NCI-H510A treated with DMSO at 0.1 percent for 48 hours (cell line): ENCODE results near the gene DPYSL3.

Source experiments
- DNase-seq: peaks from one replicate; lab custom pipeline; 2025; lab: John Stamatoyannopoulos, UW

DPYSL3 gene

DNA sequence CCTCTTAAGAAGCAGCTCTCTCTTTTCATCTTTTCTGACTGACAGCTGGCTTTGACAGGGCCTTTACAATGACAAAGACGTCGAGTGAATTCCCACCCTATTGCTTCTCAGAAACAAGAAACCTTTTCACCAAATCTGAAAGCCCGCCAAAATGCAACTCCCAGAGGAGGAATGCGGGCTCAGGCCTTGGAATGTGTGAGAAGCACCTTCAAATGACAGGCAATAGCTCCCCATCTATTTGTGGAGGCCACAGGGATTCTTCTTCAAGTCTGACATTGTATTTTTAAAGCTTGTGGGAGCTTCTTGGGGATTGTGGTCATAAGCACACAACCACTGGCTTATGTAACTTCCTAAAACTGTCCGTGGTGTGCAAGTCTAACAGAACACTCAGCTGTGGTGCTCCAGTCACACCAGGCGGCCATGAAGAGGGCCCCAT lies 72.7 kb downstream of the DPYSL3 start:
- DNase-seq = no peak

DNA sequence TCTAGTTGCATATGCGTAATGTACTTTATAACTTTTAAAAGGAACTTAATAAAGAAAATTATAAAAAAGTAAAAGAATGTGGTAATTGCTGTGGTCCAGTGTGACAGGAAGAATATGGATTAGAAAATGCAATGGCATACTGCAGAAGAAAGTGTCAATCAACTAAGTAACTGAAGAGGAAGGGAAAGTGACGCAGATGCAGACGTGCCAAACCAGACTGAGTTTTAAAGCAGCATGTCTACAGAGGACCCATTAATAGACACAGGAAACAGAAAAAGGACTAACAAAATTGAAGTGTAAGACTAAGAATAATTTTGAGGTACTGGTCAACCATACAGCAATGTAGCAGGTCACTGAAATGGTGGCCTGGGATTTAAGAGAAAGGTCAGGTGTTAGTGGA lies 73.3 kb downstream of the DPYSL3 start:
- no peak for DNase-seq

DNA sequence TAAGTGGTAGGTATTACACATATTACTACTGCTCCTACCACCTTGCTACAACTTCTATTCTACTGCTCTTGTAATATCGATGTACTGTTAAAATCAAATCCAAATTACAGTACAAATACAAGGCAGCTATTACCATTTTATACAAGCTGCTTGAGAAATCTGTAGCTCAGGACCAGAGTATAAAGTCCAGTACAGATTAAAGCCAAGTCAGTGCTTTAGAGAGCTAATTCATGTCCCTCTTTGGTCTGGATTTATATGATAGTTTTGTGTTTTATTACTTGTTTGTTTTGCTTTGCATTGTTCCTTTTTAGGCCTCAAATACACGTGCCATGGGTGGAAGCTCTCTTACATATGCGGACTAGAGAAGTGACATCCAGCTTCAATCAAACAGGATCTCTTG lies 75.8 kb downstream of the DPYSL3 start:
- DNase-seq = no peak

DNA sequence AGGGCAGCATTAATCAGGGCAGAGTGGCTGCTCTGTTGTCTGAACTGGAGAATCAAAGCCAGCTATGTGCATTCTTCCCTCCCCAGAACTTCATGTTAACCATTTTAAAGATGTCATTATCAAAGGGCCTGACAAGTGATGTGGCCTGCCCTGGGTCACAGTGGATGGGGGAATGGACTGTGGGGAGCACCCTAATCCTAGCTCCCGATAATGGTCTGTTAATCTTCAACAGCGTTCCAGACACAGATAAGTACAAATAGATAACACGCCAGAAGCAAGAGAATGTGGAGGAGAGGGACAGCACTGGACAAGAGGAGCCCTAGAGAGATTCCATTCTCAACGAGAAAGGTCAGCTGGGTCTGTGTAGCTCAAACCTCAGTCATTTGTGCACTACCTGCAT lies 77.5 kb downstream of the DPYSL3 start:
- DNase-seq = no peak

DNA sequence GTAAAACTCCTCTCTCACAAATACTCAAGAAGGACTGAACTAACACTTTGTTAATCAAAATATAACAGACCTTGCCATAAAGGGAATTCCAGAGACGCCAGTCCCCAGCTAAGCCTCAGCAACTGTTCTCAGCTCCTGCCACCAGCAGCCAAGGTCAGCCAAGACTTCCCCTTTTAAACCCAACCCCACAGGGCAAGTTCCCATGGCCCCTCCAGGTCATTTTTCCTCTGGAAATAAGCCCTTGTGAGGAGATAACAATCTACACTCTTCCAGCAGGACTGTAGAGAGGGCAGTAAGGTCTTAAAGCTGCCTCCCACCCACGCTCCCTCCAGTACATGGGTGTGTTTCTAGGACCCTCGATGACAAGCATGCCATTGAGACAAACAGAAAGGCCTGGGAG lies 78.3 kb downstream of the DPYSL3 start:
- no peak for DNase-seq

DNA sequence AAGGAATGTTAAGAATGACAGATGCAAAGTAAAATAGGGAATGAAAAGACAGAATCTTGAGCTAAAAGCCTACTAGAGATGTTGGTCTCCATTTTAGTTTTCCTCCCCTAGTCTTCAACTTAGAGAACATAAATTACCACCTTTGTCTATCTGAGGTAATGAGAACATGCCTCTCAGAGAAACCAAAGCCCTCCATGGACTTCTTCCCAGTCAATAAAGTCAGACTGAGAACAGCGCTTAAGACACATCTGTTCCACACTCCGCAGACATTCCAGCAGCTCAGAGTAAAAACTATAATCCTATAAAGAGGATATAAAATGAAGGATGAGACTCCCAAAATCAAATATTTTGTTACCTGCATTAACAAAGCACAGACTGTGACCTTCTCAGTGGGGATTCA lies 79.2 kb downstream of the DPYSL3 start:
- no peak for DNase-seq

DNA sequence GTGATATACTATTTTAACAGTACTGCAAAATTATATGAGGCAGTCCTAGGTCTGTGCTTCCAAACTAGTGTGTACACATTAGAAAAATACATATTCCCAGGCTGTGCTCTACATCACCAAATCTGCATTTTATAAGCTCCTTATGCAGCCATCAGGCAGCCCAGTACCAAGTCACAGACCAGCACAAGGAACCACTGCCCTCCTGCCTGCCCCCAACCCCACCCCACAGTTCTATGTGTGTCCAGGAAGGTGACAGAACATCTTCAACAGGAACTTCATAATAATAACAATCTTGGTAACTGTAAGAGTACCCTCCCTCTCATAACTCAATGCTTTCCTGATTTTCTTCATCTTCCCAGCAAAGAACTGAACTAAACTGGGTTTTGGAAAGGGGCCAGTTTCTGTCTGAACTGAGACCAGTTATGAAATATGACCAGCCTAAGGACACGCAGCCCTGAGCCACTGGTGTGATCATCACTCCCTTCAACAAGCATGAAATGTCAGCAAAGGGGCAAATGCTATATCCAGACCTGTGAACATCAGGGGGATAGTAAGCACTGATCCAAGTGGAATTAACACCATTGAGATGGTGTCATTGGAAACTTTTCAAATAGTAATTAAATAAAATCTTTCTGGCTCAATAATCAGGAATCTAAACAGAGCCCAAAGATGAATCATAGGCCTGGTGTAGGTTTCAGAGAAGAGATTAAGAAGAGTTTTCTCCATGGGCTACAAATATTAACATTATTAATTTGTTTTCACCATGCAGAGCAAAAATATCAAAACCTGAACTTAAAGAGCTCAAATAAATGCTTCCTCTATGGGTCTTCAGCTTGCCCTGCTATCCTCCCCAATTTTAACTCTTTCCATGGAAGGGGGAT lies 82.1 kb downstream of the DPYSL3 start:
- DNase-seq = no peak

DNA sequence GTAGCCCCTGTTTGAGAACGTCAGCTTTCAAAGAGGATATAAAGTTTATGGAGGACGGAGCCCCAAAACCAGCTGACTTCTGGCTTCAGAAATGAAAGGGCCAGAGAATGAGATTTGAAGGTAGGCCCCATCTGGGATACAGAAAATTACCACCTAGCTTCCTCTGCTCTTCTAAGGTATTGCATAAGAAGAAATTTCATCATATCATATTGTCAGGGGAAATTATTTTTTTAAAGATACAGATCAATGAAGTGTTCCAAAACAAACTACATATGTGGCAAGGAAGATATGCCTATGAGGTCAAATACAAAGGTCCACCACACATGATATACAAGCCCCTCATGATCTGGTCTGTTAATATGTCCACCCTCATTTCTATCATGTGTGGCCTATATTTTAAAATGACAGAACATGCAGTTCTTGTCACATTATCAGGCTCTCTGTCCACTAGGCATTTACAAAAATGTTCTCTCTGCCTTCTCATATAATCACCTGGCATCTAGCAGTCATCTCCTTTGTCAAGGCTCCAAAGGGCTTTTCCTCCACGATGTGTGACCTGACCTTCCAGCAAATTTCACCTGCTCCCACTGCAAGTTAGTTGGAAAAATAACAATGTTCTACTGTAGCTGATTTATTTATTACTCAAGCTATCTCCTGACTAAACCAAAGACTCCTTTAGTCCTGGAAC lies 83.1 kb downstream of the DPYSL3 start:
- DNase-seq = no peak

DNA sequence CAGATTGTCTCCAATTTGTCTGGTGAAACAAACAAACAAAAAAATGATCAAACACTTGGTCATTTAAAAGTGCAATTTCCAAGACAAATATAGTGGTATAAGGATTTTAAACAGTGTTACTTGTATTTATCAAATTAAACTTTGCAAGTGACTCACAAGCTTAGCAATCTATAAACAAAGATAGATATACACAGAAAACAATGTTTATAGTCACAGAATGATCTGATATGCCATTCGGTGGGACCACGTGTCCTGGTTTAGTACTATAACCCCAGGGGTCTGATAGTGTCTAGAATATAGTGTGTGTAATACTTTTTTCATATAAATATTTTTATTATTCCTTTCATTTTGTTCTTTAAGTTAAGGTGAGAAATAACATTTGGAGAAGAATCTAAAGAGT lies 91.3 kb downstream of the DPYSL3 start:
- DNase-seq = no peak

DNA sequence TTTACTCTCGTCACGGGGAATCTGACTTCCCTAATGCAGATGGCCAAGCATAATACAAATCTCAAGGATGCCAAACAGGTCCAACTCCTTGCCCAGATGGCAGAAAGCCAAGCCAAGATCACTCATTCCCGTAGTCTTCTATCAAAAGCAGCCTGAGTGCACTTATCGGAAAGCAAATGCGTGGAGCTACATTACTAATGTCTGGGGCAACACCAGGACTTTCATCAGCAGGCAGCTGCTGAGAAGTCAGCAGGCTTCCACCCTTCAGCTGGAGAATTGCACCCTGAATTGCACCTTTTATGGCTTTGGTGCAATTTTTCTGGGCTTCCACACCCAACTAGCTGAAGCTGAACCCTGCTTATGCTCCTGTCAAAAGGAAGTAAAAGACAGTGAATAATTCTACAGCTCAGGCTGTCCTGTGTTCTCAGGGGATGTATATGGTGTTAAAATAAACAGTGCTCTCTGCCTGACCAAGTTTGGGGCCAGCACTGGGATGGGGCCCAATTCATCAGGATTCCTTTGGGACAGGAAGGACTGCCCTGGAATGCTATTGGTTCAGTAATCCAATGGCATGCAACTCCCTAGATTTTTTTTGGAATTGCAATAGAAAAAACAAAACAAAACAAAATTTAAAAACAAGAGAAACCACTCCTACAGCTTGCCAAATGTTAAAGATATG lies 92.6 kb downstream of the DPYSL3 start:
- DNase-seq = no peak

DNA sequence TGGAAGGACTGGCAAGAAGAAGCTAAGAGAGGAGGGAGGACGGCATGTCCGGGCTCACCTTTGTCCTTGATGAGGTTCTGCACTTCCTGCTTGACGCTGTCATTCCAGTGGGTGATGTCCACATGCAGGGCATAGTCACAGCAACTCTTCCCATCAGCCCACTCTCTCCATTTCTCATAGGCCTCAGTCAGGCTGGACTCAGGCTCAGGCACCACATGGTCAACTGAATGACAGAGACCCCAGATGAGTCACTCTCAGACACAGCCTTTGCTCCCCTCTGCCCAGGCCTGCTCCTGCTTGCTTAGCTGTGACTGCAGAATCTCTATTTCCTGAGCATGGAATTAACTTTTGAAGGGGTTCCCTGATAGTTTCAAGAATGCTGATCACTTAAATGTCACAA lies 94.2 kb downstream of the DPYSL3 start:
- no peak for DNase-seq

DNA sequence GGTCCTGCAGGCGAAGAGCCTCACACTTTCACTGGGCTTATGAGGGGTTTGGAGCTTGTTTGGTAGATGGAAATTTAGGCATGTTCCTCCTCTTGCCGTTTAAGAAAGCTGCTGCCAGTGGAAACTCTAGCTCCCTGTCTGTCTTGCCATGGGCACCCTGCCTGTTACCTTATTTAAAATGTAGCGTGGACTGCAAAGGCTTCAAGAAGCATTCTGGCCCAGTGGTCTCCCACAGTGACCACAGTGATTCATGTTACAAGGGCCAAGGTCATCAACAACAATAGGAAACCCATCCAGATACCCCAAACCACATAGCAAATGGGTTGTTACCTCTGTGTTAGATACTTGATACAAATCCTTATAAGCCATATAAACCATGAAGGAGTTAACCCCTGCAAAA lies 96.6 kb downstream of the DPYSL3 start:
- no peak for DNase-seq

DNA sequence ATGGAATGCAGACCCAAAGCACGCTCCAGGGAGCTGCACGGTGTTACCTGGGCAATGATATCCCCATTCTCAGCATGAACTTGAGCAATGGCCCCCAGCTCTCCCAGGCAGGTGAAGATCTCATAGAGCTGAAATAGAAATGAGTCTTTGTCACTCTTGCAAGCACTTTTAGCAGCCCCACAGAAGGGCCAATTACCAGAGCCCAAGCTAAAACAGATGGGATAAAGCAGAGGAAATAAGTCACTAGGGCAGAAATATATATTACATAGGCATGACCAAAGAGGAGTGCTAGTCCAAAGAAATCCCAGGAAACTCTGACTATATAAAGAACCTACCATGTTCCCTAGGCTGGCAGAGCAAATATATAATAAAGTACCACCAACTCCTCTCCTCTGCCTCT lies 97.3 kb downstream of the DPYSL3 start:
- no peak for DNase-seq

DNA sequence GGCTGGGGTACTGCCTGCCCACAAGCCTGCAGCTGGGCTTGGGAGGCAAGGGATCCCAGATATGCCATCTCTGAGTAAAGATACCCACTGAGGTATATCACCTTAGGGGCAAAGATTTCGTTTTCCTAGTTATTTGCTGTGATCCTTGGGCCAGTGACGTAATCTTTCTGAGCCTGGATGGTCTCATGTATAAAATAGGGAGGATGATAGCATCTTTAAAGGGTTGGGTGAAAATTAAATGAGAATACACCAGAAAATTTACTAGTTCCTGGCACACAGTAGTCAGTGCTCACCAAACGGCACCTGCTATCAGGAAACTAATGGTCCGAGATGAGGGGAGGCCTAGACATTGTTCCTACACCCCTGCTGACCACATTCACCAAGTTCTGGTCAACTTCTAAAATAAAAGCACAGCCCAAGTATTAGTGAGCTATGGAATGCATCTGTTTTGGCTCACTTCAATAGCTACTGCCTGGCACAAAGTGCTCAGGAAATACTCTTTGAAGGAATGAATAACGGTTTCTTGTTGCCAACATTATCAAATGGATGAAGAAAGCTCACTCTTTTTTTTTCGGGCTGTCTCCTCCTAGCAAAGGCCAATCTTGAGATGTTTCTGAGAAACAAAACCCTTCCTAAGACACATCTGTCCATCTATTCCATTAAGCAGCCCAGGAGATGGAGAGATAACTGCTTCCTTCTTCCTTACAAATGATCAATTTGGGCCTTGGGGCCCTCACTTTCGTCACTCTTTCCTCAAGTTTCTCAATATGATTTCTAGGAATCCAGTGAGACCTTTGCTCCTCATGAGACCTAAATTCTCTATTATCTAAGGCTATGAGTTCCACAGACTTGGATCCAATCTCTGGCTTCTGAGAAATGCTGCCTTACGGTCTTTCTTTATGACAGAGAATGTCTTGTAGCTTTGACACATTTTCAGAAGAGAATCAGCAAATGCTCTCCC lies 98.2 kb downstream of the DPYSL3 start:
- no peak for DNase-seq

DNA sequence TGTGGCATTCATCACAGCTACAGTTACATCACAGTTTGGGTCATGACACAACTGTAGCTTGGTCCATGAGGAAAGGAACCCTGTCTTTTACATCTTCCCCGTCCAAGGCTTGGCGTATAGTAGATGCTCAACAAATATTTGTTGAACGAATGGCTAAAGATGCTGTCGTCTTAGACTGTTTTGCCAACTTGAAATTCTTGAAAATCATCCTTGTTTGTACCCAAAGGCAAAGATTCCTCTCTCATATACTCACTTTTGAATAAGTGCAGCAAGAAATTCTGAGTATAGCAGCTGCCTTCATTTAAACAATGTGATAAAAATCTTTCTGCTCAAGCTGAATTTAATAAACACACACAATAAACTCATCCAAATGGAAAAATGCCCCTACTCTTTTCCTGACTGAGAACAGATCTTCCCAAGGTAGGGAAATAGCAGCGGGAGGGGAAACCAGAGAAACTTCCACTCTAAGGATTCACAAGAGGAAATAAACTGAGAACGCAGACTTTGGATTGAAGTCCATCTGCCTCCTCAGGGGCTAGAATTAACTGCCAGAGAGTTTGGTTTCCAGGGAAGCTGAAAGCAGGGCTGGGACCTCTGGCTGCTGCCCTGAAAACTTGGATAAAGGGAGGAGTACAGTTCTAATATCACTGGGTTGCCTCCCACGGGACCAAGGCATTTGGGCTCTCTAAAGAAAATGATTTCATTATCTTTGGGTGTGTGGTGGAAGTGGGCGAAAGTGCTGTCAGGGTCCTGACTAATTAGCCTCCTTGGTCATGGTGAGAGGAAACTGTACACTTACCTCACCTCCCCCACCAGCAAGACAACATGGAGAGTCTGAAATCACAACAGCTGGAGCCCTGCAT lies 99.1 kb downstream of the DPYSL3 start:
- no peak for DNase-seq

DNA sequence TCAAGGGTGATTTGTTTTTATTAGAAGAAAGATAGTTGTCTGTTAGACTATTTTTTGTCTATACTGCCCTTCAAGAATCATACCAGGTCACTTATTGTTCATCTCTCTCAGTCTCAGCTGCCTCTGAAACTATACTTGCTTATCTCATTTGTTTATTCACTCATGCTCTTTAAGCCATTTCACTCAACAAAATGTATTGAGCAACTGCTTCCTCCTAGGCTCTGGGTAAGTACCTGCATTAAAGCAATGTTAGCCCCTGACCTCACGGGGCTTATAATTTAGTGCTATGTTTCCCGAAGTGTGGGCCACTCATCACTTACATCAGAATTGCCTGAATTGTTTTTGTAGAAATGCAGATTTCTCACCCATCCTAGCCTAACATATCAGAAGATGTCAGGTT lies 100.9 kb downstream of the DPYSL3 start:
- DNase-seq = no peak

DNA sequence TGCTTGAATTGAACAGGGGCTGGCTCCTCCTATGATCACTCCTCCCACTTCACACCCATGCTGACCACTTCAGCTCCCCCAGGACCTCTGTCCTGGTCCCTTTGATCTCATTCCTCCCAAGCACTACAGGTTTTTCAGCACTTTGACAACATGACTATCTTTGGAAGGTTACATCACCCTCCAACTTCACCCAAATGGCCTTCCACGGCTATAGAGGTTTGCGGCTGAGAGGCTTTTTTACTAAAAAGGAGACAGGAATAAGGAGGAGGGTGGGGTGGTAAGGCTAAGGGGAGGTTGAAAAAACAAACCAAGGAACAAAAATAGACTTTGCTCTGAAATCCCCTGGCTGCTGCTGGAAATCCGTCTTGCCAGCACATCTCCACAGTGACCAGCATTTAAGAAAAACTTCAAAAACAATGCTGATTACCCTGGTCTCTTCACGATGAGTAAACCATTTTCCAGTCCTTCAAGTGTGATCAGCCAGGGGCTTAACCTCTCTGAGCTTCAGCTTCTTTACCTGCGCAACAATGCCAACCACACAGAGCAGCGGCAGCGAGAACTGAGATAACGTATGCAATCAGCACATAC lies 102.7 kb downstream of the DPYSL3 start:
- no peak for DNase-seq

DNA sequence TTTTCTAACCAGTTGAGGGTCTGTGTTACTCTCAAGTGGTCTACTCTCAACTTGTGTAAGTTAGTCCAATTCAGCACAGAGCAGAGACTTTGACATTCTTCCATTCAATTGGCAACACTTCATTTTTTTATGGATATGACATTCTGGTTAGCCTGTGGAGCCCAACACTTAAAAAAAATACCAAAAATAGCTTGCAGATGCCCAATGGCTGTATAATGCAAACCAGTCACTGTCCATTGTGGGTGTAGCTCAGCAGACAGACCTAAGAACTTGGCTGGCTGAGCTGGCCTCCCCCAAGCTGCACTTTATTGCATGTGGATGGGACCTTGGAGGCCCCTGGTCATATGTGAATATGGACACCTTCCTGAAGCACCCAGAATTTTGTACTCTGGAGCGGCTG lies 103.2 kb downstream of the DPYSL3 start:
- DNase-seq = no peak

DNA sequence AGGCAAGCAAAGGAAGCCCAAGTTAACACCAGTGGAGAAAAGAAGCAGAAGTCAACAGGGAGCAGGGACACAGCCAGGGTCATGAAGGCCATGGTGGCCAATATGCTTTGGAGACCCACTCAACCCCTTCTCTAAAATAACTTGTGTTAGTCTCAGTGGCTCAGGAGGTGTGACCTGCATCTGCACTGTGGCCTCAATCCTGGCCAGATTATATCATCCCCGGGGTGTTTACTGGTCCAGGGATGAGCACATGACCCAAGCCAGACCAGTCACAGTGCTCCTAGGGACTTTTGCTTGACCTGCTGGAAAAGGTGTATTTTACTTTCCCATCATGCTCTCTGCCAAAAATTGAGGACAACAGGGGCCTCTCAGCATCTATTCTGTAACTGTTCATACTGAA lies 105.2 kb downstream of the DPYSL3 start:
- DNase-seq = no peak
